Measurements from ENCODE around the gene CCNH.

CCNH gene

GRCh38 chr5:87368601-87369000, 44.1 kb downstream of the CCNH start:
- no peak overlapping the region for H3K4me3 ChIP-seq (ENCODE audit: low read length)
- DNase-seq (ENCODE audit: low read depth), result no peak
- TF ChIP-seq, protein P1, sequence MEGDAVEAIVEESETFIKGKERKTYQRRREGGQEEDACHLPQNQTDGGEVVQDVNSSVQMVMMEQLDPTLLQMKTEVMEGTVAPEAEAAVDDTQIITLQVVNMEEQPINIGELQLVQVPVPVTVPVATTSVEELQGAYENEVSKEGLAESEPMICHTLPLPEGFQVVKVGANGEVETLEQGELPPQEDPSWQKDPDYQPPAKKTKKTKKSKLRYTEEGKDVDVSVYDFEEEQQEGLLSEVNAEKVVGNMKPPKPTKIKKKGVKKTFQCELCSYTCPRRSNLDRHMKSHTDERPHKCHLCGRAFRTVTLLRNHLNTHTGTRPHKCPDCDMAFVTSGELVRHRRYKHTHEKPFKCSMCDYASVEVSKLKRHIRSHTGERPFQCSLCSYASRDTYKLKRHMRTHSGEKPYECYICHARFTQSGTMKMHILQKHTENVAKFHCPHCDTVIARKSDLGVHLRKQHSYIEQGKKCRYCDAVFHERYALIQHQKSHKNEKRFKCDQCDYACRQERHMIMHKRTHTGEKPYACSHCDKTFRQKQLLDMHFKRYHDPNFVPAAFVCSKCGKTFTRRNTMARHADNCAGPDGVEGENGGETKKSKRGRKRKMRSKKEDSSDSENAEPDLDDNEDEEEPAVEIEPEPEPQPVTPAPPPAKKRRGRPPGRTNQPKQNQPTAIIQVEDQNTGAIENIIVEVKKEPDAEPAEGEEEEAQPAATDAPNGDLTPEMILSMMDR (conservative IDR thresholded peaks at IDR 0.05; ENCODE audit: low read depth, low read length), result no peak

DNA sequence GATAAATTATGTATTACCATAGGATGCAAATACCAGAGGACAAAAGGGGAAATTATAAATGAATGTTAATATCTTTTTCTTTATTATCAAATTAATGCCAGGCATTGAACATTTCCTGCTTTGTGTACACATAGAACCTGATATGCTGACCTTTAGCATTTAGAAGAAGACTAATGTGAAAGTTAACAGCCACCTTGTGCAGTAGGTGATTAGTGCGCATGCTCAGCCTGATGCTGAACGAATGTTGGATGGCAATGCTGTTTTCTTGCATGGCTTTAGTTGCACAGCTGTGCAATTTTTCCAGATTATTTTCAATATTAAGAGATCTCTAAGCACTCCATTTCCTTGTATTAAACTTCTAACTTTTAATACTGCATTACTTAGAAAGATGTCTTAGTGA, 45.5 kb downstream of the CCNH start:
- H3K4me3 ChIP-seq (ENCODE audit: low read length), result no peak overlapping the region
- no peak for DNase-seq (ENCODE audit: low read depth)
- TF ChIP-seq, protein P1 (conservative IDR thresholded peaks at IDR 0.05; ENCODE audit: low read depth, low read length), result no peak

DNA sequence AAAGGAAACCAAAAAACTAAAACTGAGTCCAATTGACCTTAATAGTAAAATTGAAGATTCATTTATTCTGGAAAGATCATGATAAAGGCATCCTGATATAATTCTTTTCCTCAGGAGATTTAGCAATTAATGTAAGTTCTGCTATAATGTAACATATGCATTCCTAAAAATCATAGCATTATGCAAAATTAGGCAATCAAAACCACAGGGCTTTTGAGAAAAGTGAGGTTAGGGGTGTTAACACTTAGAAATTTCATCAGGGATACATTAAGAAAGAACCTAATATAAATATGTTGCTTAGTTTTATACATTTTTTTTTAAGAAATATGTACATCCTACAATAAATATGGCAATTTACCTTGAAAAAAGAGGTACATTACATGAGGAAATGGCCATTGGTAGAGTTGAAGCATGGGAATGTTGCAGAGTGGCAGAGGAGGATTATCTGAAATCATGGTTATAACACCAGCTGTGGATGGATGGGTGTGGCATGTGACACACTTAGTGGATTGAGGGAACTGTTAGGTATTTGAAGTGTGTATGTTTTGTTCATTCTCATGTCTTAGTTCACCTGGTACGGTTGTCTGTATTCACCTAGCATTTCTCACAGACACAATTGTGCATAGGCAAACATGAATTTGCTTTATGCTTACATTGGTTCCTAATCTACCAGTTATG, 51.1 kb downstream of the CCNH start:
- no peak for DNase-seq (ENCODE audit: low read depth)
- TF ChIP-seq, protein P1 (conservative IDR thresholded peaks at IDR 0.05; ENCODE audit: low read depth, low read length), result no peak
- no peak overlapping the region for H3K4me3 ChIP-seq (ENCODE audit: low read length)

DNA sequence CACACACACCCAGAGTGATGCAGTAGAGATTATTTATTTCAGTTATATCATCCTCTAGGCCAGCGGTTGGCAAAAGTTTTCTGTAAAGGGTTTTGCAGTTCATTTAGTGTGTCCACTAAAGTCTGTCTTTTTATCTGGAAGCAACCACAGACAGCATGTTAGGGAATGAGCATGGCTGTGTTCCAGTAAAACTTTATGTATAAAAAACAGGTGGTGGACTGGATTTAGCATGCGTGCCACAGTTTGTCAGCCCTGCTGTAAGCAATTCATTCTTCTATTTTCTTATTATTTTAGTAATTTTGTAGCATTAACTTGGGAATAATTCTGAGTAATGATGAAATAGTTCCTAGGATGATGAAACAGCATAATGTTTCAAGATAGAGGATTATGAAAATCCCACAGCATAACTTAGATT, 51.7 kb downstream of the CCNH start:
- H3K4me3 ChIP-seq (ENCODE audit: low read length), result no peak overlapping the region
- no peak for DNase-seq (ENCODE audit: low read depth)
- TF ChIP-seq, protein P1 (conservative IDR thresholded peaks at IDR 0.05; ENCODE audit: low read depth, low read length), result no peak

DNA sequence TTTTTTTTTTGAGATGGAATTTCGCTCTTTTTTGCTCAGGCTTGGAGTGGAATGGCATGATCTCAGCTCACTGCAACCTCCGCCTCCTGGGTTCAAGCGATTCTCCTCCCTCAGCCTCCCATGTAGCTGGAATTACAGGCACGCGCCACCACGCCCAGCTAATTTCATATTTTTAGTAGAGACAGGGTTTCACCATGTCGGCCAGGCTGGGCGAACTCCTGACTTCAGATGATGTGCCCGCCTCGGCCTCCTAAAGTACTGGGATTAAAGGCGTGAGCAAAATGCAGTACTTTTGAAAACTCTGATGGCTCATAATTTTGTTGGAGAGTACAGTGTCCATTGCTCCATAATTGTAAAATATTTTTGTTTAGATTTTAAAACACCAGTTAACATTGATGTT, 52.6 kb downstream of the CCNH start:
- H3K4me3 ChIP-seq (ENCODE audit: low read length), result no peak overlapping the region
- DNase-seq (ENCODE audit: low read depth), result no peak
- TF ChIP-seq, protein P1 (conservative IDR thresholded peaks at IDR 0.05; ENCODE audit: low read depth, low read length), result no peak

DNA sequence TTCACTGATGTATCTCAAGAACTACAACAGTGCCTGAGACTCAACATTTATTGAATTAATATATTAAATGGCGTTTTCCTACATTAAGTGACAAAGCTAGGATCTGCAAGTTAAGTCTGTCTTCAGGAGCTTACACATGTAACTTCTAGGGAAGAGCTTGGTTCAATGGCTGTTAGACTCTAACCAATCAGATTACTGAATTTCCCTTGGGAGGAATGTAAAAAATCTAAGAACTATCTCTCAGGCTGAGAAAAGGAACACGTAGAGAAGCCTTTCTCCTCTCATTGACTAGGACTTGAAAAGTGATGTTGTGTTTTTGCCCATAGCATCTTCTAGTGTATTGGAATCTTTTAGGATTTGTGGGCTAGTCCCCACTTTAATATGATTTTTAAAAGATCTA, 53.6 kb downstream of the CCNH start:
- no peak overlapping the region for H3K4me3 ChIP-seq (ENCODE audit: low read length)
- TF ChIP-seq, protein P1 (conservative IDR thresholded peaks at IDR 0.05; ENCODE audit: low read depth, low read length), result no peak
- no peak for DNase-seq (ENCODE audit: low read depth)

GRCh38 chr5:87354496-87354895, 58.2 kb downstream of the CCNH start:
- H3K4me3 ChIP-seq (ENCODE audit: low read length), result no peak overlapping the region
- TF ChIP-seq, protein P1 (conservative IDR thresholded peaks at IDR 0.05; ENCODE audit: low read depth, low read length), result no peak
- no peak for DNase-seq (ENCODE audit: low read depth)
